HG03469 (cell line): ENCODE data around the gene MAP1LC3B2.

ENCODE experiments used
- ATAC-seq: cut with Tn5 transposase; IDR thresholded peaks from one replicate; pipeline ENCODE4 v1.9.1; 2021; ENCODE audit warnings: mild to moderate bottlenecking, moderate library complexity, moderate number of reproducible peaks; ENCODE audit not compliant: unreplicated experiment

MAP1LC3B2 gene

GRCh38 chr12:116559162-116559935 is at the start of gene MAP1LC3B2:
Gene MAP1LC3B2 (plus strand): TSS chr12:116559381. CDS start chr12:116575943, 16,562 bp downstream.
- peak; percentile 57 for ATAC-seq

GRCh38 chr12:116513944-116514343 is 45.2 kb upstream of the MAP1LC3B2 start:
- ATAC-seq, result no peak

- ATAC-seq, result no peak
Observed at GRCh38 chr12:116515684-116516083, 43.5 kb upstream of the MAP1LC3B2 start.

- no peak for ATAC-seq
Observed at GRCh38 chr12:116516657-116517056, 42.5 kb upstream of the MAP1LC3B2 start.

GRCh38 chr12:116517431-116518045 is 41.6 kb upstream of the MAP1LC3B2 start:
- ATAC-seq, result no peak

GRCh38 chr12:116520225-116520760 is 38.9 kb upstream of the MAP1LC3B2 start:
- ATAC-seq, result no peak

GRCh38 chr12:116520801-116521471 is 38.2 kb upstream of the MAP1LC3B2 start:
- ATAC-seq, result no peak

- ATAC-seq, result no peak
Observed at GRCh38 chr12:116524311-116524710, 34.9 kb upstream of the MAP1LC3B2 start.

GRCh38 chr12:116524964-116525379 is 34.2 kb upstream of the MAP1LC3B2 start:
- no peak for ATAC-seq

GRCh38 chr12:116525418-116526001 is 33.7 kb upstream of the MAP1LC3B2 start:
- no peak for ATAC-seq

- ATAC-seq, result no peak
Observed at GRCh38 chr12:116528065-116528464, 31.1 kb upstream of the MAP1LC3B2 start.

GRCh38 chr12:116528498-116528897 is 30.7 kb upstream of the MAP1LC3B2 start:
- ATAC-seq, result no peak

- ATAC-seq, result no peak
Observed at GRCh38 chr12:116529048-116529447, 30.1 kb upstream of the MAP1LC3B2 start.

GRCh38 chr12:116529686-116530085 is 29.5 kb upstream of the MAP1LC3B2 start:
- no peak for ATAC-seq

GRCh38 chr12:116532428-116532827 is 26.8 kb upstream of the MAP1LC3B2 start:
- no peak for ATAC-seq

- no peak for ATAC-seq
Observed at GRCh38 chr12:116532986-116533342, 26.2 kb upstream of the MAP1LC3B2 start.

- ATAC-seq, result no peak
Observed at GRCh38 chr12:116533343-116534251, 25.6 kb upstream of the MAP1LC3B2 start.

GRCh38 chr12:116534311-116535121 is 24.7 kb upstream of the MAP1LC3B2 start:
- ATAC-seq, result no peak

- ATAC-seq, result no peak
Observed at GRCh38 chr12:116535241-116535640, 23.9 kb upstream of the MAP1LC3B2 start.
